HCT116 (cell line): ENCODE results near the gene TTLL11. TPM values are rescaled to one million over a fixed set of nuclear protein-coding genes. Genes with fewer than 3 reads are reported as not detected.

Experiments used
- ATAC-seq: fragments of 200-7000 bp; cut with Tn5 transposase; 2 replicates; pipeline ENCODE4 v1.9.1; 2020; ENCODE audit warnings: mild to moderate bottlenecking, moderate library complexity
- BruUV-seq: library from RNA; stranded (reverse); fragments of 400-500 nt; replicated peaks from 2 replicates; lab custom pipeline; 2021; lab: Mats Ljungman, UMichigan
- CTCF ChIA-PET: fragments of 300-600 bp; sonication (Branson Sonifier 250); formaldehyde crosslinking; loops from one replicate; lab custom pipeline; 2021; ENCODE audit warnings: antibody characterized with exemption; lab: Charles Lee
- POLR2A ChIA-PET: fragments of 300-600, 350-600 bp; sonication (Branson Sonifier 250); formaldehyde crosslinking; loops from one replicate; lab custom pipeline; 2021; ENCODE audit warnings: antibody characterized with exemption; lab: Charles Lee
- RAD21 ChIA-PET, 2 experiments: fragments of 300-600 bp; sonication (Branson Sonifier 250); formaldehyde crosslinking; loops; one replicate each; lab custom pipeline; 2023; ENCODE audit warnings: low total read pairs in 2 of 2; ENCODE audit not compliant: uncharacterized antibody in 2 of 2, unreplicated experiment in 2 of 2, low non-redundant PET in 1 of 2; lab: Charles Lee
- DNase-seq: peaks from one replicate; pipeline ENCODE4 v3.0.0-alpha.2; 2010; ENCODE audit warnings: low read depth, low spot score
- H2AFZ ChIP-seq: fragments of 200-600 bp; shearing (Covaris generic), sonication (generic); 2 replicates; pipeline ENCODE4 v1.6.1; 2017; ENCODE audit warnings: low read depth, mixed run types, mixed read lengths, antibody characterized with exemption, low read length; ENCODE audit not compliant: poor library complexity, severe bottlenecking
- H3K27ac ChIP-seq: 2 replicates; pipeline ENCODE4 v1.5.1; 2012; ENCODE audit warnings: low read depth, low read length
- H3K27me3 ChIP-seq: fragments of 200-600 bp; sonication (generic); 2 replicates; pipeline ENCODE4 v1.6.1; 2016; ENCODE audit warnings: mixed run types, low read length, mixed read lengths; ENCODE audit not compliant: insufficient read depth
- H3K36me3 ChIP-seq, 2 experiments: fragments of 200-500 bp in 1 of 2; fragments of 200-600 bp in 1 of 2; sonication (Bioruptor generic) in 1 of 2; sonication (generic) in 1 of 2; 2 replicates each; pipeline versions ENCODE4 v1.5.1 to v1.6.1; 2014 to 2016; ENCODE audit warnings: low read length in 2 of 2, inconsistent platforms in 1 of 2, mixed read lengths in 1 of 2, mixed run types in 1 of 2; ENCODE audit not compliant: insufficient read depth in 2 of 2, control insufficient read depth in 1 of 2
- H3K4me1 ChIP-seq, 2 experiments: fragments of 200-600 bp in 1 of 2; sonication (generic) in 1 of 2; 2 replicates each; pipeline versions ENCODE4 v1.5.1 to v1.6.1; 2012 to 2017; ENCODE audit warnings: low read length in 2 of 2, inconsistent platforms in 1 of 2, mild to moderate bottlenecking in 1 of 2, mixed read lengths in 1 of 2, mixed run types in 1 of 2, moderate library complexity in 1 of 2; ENCODE audit not compliant: insufficient read depth in 2 of 2, control insufficient read depth in 1 of 2
- H3K4me2 ChIP-seq: fragments of 200-600 bp; sonication (generic); 2 replicates; pipeline ENCODE4 v1.6.1; 2017; ENCODE audit warnings: mixed run types, low read length, mixed read lengths
- H3K4me3 ChIP-seq, 2 experiments: fragments of 200-600 bp in 1 of 2; sonication (generic) in 1 of 2; replicated peaks in 1 of 2; 2 replicates each; pipeline ENCODE4 v1.5.1; 2011 to 2016; ENCODE audit warnings: low read length in 2 of 2, control low read depth in 1 of 2, low read depth in 1 of 2, mild to moderate bottlenecking in 1 of 2, mixed read lengths in 1 of 2, mixed run types in 1 of 2
- H3K79me2 ChIP-seq: fragments of 200-600 bp; sonication (generic); 2 replicates; pipeline ENCODE4 v1.6.1; 2017; ENCODE audit warnings: mild to moderate bottlenecking, mixed run types, low read length, moderate library complexity, mixed read lengths; ENCODE audit not compliant: insufficient read depth
- H3K9ac ChIP-seq: fragments of 200-600 bp; sonication (generic); 2 replicates; pipeline ENCODE4 v1.6.1; 2016; ENCODE audit warnings: low read length, mixed read lengths
- H3K9me2 ChIP-seq: fragments of 200-600 bp; sonication (generic), shearing (Covaris generic); 2 replicates; pipeline ENCODE4 v1.6.1; 2017; ENCODE audit warnings: mixed run types, mild to moderate bottlenecking, moderate library complexity; ENCODE audit not compliant: insufficient read depth
- H3K9me3 ChIP-seq, 2 experiments: fragments of 200-500 bp in 1 of 2; fragments of 200-600 bp in 1 of 2; sonication (Bioruptor generic) in 1 of 2; sonication (generic) in 1 of 2; 2 replicates each; pipeline ENCODE4 v1.6.1; 2014 to 2017; ENCODE audit warnings: low read length in 2 of 2, mixed read lengths in 2 of 2, inconsistent platforms in 1 of 2, low read depth in 1 of 2, mild to moderate bottlenecking in 1 of 2, mixed run types in 1 of 2, moderate library complexity in 1 of 2; ENCODE audit not compliant: control insufficient read depth in 1 of 2, insufficient read depth in 1 of 2
- H4K20me1 ChIP-seq: fragments of 200-600 bp; sonication (generic), shearing (Covaris generic); 2 replicates; pipeline ENCODE4 v1.6.1; 2017; ENCODE audit warnings: mixed run types, mild to moderate bottlenecking, moderate library complexity; ENCODE audit not compliant: insufficient read depth
- FOSL1 ChIP-seq: IDR thresholded peaks from 2 replicates; pipeline ENCODE4 v1.6.1; 2012; ENCODE audit warnings: low read depth
- JUND ChIP-seq: IDR thresholded peaks from 2 replicates; pipeline ENCODE4 v1.6.1; 2012
- RAD21 ChIP-seq: IDR thresholded peaks from 2 replicates; pipeline ENCODE4 v1.6.1; 2012; ENCODE audit warnings: low read depth, mild to moderate bottlenecking
- SP1 ChIP-seq: IDR thresholded peaks from 2 replicates; pipeline ENCODE4 v1.6.1; 2012; ENCODE audit warnings: low read depth
- TCF7L2 ChIP-seq: IDR thresholded peaks from 2 replicates; pipeline ENCODE4 v1.7.0; 2011; ENCODE audit warnings: borderline replicate concordance, inconsistent platforms; ENCODE audit not compliant: insufficient read depth, insufficient read length; ENCODE audit errors: extremely low read depth
- intact Hi-C: fragments of 100-400 bp; cut with micrococcal nuclease; formaldehyde crosslinking; loops from 2 replicates; pipeline ENCODE4 v1.10.0; 2022
- total RNA-seq: library from RNA; stranded (reverse); gene quantifications from one replicate; pipeline ENCODE4 v1.2.1, GENCODE V29; 2021; ENCODE audit not compliant: unreplicated experiment
- TF ChIP-seq, protein P1 (sequence below): IDR thresholded peaks from 2 replicates; pipeline ENCODE4 v1.6.1; 2012

The TTLL11 gene
- total RNA-seq, 1 experiment from 2014 or later: 2.2 TPM

- CTCF ChIA-PET: no interaction called here
- H3K27ac ChIP-seq: no peak overlapping the region
- DNase-seq: no peak
- intact Hi-C loops: no loop called here
- no peaks in the 10 kb centered on the region for H3K9me2 ChIP-seq
- ATAC-seq: no peak
- BruUV-seq: no TSS peak
- no peak overlapping the region for H3K4me3 ChIP-seq
- no peaks in the 10 kb centered on the region for H3K79me2 ChIP-seq
- no peaks in the 10 kb centered on the region for H4K20me1 ChIP-seq
- POLR2A ChIA-PET: no interaction called here
- H3K4me2 ChIP-seq: no peak overlapping the region
- RAD21 ChIA-PET: no interaction called here
- no peaks in the 10 kb centered on the region for H3K4me1 ChIP-seq
- H3K9me3 ChIP-seq: no peaks in the 10 kb centered on the region
- no peaks in the 10 kb centered on the region for H3K36me3 ChIP-seq
- TF ChIP-seq SP1: no peak
- H3K9ac ChIP-seq: no peak overlapping the region
- peaks cover 4% of the 10 kb centered on the region; the same call in 1 of the 2 replicates for H3K27me3 ChIP-seq
- H2AFZ ChIP-seq: no peak overlapping the region
Observed at GRCh38 chr9:121812159-121812735, 280.9 kb downstream of the TTLL11 start.

DNA sequence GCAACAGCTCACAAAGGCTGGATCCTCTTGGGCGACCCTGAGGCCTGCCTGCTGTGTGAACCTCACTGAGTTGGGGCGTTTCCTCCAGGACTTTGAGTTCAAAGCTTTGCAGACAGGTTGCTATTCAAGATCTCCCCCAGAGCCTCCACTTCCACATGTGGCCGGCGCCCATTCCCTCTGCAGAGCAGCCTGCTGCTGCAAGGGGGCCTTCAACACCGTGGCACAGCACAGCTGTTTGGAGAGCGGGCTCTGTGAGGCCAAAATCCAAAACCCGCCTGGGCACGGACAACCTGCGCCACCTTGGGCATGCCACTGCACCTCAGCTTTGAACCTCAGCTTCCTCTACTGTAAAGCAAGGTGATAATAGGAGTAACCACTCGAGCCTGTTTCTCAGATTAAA lies 281.4 kb downstream of the TTLL11 start:
- Histone ChIP-seq H3K9me3 (no peaks in the 10 kb centered on the region), H2AFZ (no peak overlapping the region), H3K79me2 (no peaks in the 10 kb centered on the region), H3K4me1 (no peaks in the 10 kb centered on the region), H3K27ac (no peak overlapping the region), H3K9ac (no peak overlapping the region), H3K27me3 (no peaks in the 10 kb centered on the region), H3K9me2 (no peaks in the 10 kb centered on the region), H3K4me3 (no peak overlapping the region), H3K36me3 (no peaks in the 10 kb centered on the region), H3K4me2 (no peak overlapping the region), H4K20me1 (no peaks in the 10 kb centered on the region)
- intact Hi-C loops: no loop called here
- BruUV-seq: no TSS peak
- ATAC-seq (no peak), DNase-seq (no peak)
- POLR2A ChIA-PET: no interaction called here
- CTCF ChIA-PET: no interaction called here
- RAD21 ChIA-PET: no interaction called here
- TF ChIP-seq FOSL1: no peak
- TF ChIP-seq SP1: no peak
- no peak for TF ChIP-seq RAD21
- TF ChIP-seq JUND: no peak
- TF ChIP-seq TCF7L2: no peak
- TF ChIP-seq, protein P1, sequence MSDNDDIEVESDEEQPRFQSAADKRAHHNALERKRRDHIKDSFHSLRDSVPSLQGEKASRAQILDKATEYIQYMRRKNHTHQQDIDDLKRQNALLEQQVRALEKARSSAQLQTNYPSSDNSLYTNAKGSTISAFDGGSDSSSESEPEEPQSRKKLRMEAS: no peak
